Measurements from ENCODE around the gene FBXO44. TPM values are rescaled to one million over a fixed set of nuclear protein-coding genes. Genes with fewer than 3 reads are reported as not detected.

The FBXO44 gene
- polyA plus RNA-seq, 2 of the 4 experiments (the other 2 are of a cell fraction): 10.4 to 26.9 TPM

DNA sequence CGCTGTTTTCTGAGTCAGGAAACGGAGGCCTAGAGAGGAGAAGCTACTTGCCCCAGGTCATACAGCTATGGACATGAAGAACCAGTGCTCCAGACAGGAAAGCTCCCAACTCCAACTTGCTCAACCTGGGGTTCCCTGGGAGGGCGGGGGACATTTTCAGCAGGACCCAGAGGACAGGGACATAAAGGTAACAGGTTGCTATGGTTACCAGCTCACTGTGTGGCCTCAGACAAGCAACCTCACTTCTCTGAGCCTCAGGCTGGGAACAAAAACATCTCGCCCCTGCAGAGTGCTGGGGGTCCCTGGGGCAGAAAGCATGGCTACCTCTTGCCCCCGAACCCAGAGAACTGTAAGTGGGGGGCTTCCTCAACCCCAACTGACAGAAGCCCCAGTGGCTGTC lies 16.6 kb upstream of the FBXO44 start:
- TF ChIP-seq RFX5 (IDR thresholded peaks at IDR 0.05): no peak
- TF ChIP-seq, protein P1, sequence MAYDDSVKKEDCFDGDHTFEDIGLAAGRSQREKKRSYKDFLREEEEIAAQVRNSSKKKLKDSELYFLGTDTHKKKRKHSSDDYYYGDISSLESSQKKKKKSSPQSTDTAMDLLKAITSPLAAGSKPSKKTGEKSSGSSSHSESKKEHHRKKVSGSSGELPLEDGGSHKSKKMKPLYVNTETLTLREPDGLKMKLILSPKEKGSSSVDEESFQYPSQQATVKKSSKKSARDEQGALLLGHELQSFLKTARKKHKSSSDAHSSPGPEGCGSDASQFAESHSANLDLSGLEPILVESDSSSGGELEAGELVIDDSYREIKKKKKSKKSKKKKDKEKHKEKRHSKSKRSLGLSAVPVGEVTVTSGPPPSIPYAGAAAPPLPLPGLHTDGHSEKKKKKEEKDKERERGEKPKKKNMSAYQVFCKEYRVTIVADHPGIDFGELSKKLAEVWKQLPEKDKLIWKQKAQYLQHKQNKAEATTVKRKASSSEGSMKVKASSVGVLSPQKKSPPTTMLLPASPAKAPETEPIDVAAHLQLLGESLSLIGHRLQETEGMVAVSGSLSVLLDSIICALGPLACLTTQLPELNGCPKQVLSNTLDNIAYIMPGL (CRISPR knock-in tag; IDR thresholded peaks at IDR 0.05; ENCODE audit: borderline replicate concordance): no peak
- no peak for TF ChIP-seq EHMT2 (IDR thresholded peaks at IDR 0.05; ENCODE audit: low read depth)
- no peak for TF ChIP-seq CHD4 (IDR thresholded peaks at IDR 0.05; ENCODE audit: borderline replicate concordance)
- TF ChIP-seq SMC3 (IDR thresholded peaks at IDR 0.05): no peak
- no peak for TF ChIP-seq HDAC2 (IDR thresholded peaks at IDR 0.05)
- TF ChIP-seq CBX8 (IDR thresholded peaks at IDR 0.05): no peak
- no peak for TF ChIP-seq ZSCAN20 (CRISPR knock-in tag; IDR thresholded peaks at IDR 0.05)
- no peak for TF ChIP-seq KDM5A (IDR thresholded peaks at IDR 0.05)
- no peak for TF ChIP-seq HEYL (CRISPR knock-in tag; IDR thresholded peaks at IDR 0.05)
- no peak for TF ChIP-seq PHF8 (IDR thresholded peaks at IDR 0.05; ENCODE audit: borderline replicate concordance, low read depth)
- TF ChIP-seq FOXS1 (CRISPR knock-in tag; IDR thresholded peaks at IDR 0.05): no peak
- H3K27ac ChIP-seq: no peak overlapping the region
- POLR2A ChIA-PET: no interaction called here
- no peaks in the 10 kb centered on the region for H3K4me1 ChIP-seq
- H3K4me3 ChIP-seq: no peak overlapping the region
- CTCF ChIA-PET: interaction anchor here (0.8 to 4.2 kb wide), 5 partner anchors 82 to 600 kb away, joined by 3 to 22 read pairs (median 6); partner anchors contain the start of gene DISP3
- no peak for DNase-seq (ENCODE audit: low read depth in 1 of 2, low spot score in 1 of 2)
- 11% methylated on average over 5 of the region's 5 CpGs for WGBS (ENCODE audit: missing lambda C conversion rate)
- no peak for FAIRE-seq
- ATAC-seq: no peak
- no peak overlapping the region for H3K4me2 ChIP-seq
- H3K9me3 ChIP-seq: no peaks in the 10 kb centered on the region

DNA sequence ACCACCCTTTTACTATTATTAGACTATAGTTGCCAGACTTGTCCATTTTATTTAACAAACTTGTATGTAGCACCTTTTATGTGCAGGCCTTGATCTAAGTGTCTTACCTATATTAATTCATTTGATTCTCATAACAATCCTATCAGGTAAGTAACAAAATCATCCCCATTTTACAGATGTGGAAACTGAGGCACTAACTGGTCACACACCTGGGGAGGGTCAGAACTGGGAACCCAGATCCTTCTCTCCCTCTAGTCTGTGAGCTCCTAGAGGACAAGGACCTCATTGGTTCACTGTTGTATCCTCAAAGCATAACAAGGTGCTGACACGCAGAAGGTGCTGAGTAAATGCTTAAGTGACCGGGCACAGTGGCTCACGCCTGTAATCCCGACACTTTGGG lies 15.3 kb upstream of the FBXO44 start:
- Histone ChIP-seq H3K4me2 (no peak overlapping the region), H3K4me3 (no peak overlapping the region), H3K27ac (no peak overlapping the region), H3K4me1 (no peaks in the 10 kb centered on the region), H3K9me3 (no peaks in the 10 kb centered on the region)
- no peak for TF ChIP-seq RCOR1 (IDR thresholded peaks at IDR 0.05; ENCODE audit: low read depth, low read length)
- no peak for TF ChIP-seq MAZ (IDR thresholded peaks at IDR 0.05; ENCODE audit: borderline replicate concordance, low read depth, low read length)
- no peak for TF ChIP-seq MYC (IDR thresholded peaks at IDR 0.05; ENCODE audit: borderline replicate concordance, low read length)
- TF ChIP-seq POLR2AphosphoS2 (conservative IDR thresholded peaks at IDR 0.05; ENCODE audit: low read length): no peak
- TF ChIP-seq, protein P2, sequence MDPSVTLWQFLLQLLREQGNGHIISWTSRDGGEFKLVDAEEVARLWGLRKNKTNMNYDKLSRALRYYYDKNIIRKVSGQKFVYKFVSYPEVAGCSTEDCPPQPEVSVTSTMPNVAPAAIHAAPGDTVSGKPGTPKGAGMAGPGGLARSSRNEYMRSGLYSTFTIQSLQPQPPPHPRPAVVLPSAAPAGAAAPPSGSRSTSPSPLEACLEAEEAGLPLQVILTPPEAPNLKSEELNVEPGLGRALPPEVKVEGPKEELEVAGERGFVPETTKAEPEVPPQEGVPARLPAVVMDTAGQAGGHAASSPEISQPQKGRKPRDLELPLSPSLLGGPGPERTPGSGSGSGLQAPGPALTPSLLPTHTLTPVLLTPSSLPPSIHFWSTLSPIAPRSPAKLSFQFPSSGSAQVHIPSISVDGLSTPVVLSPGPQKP (IDR thresholded peaks at IDR 0.05; ENCODE audit: low read depth, low read length): no peak
- TF ChIP-seq JUNB (IDR thresholded peaks at IDR 0.05): no peak
- TF ChIP-seq RNF2 (IDR thresholded peaks at IDR 0.05; ENCODE audit: borderline replicate concordance, low read depth): no peak
- TF ChIP-seq EHMT2 (IDR thresholded peaks at IDR 0.05; ENCODE audit: low read depth): no peak
- TF ChIP-seq GATA3 (IDR thresholded peaks at IDR 0.05; ENCODE audit: borderline replicate concordance): no peak
- no peak for TF ChIP-seq TFCP2L1 (CRISPR knock-in tag; IDR thresholded peaks at IDR 0.05)
- TF ChIP-seq CEBPB (IDR thresholded peaks at IDR 0.05): no peak
- FAIRE-seq (no peak), ATAC-seq (no peak), DNase-seq (ENCODE audit: low read depth in 1 of 2, low spot score in 1 of 2) (no peak)
- CTCF ChIA-PET: interaction anchor here (4.2 kb wide), 1 partner anchor 602 kb away, joined by 22 read pairs; no protein-coding TSS in a partner anchor
- POLR2A ChIA-PET: no interaction called here
- WGBS (ENCODE audit: missing lambda C conversion rate): 36% methylated on average over 4 of the region's 4 CpGs

DNA sequence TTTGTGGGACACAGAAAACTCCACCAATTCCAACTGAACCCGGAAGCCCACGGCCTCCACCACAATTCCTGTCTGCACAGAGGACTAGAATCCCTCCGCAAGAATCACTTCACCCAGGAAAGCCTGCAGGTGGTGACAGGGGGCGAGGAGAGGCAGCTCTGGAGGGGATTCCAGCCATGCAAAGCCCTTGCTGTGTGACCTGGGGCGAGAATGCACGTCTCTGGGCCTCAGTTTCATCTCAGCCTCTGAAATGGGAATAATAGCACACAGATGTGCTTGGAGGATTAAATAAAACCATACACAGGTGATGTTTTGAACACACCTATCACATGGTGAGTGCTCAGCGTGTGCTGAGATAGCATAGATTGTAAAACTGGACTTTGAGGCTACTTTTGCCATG lies 14.6 kb upstream of the FBXO44 start:
- CTCF ChIA-PET: interaction anchor here (11.1 kb wide), 1 partner anchor 603 kb away, joined by 124 read pairs; no protein-coding TSS in a partner anchor

More for the DNA sequence above, 14.6 kb upstream of the FBXO44 start:
- TF ChIP-seq BHLHE40 (IDR thresholded peaks at IDR 0.05; ENCODE audit: low read depth, low read length): no peak
- TF ChIP-seq POLR2A (IDR thresholded peaks at IDR 0.05; ENCODE audit: low read length): no peak
- no peak for TF ChIP-seq HOXA7 (CRISPR knock-in tag; IDR thresholded peaks at IDR 0.05)
- no peak for TF ChIP-seq MYC (IDR thresholded peaks at IDR 0.05; ENCODE audit: borderline replicate concordance, low read length)
- no peak for TF ChIP-seq CEBPB (IDR thresholded peaks at IDR 0.05)
- TF ChIP-seq HDAC2 (IDR thresholded peaks at IDR 0.05): no peak
- no peak for TF ChIP-seq RNF2 (IDR thresholded peaks at IDR 0.05; ENCODE audit: borderline replicate concordance, low read depth)
- TF ChIP-seq, protein P3, sequence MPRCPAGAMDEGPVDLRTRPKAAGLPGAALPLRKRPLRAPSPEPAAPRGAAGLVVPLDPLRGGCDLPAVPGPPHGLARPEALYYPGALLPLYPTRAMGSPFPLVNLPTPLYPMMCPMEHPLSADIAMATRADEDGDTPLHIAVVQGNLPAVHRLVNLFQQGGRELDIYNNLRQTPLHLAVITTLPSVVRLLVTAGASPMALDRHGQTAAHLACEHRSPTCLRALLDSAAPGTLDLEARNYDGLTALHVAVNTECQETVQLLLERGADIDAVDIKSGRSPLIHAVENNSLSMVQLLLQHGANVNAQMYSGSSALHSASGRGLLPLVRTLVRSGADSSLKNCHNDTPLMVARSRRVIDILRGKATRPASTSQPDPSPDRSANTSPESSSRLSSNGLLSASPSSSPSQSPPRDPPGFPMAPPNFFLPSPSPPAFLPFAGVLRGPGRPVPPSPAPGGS (IDR thresholded peaks at IDR 0.05): no peak
- no peak for TF ChIP-seq ZSCAN20 (CRISPR knock-in tag; IDR thresholded peaks at IDR 0.05)
- TF ChIP-seq, protein P4, sequence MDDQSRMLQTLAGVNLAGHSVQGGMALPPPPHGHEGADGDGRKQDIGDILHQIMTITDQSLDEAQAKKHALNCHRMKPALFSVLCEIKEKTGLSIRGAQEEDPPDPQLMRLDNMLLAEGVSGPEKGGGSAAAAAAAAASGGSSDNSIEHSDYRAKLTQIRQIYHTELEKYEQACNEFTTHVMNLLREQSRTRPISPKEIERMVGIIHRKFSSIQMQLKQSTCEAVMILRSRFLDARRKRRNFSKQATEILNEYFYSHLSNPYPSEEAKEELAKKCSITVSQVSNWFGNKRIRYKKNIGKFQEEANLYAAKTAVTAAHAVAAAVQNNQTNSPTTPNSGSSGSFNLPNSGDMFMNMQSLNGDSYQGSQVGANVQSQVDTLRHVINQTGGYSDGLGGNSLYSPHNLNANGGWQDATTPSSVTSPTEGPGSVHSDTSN (IDR thresholded peaks at IDR 0.05): no peak
- TF ChIP-seq HOXB5 (CRISPR knock-in tag; IDR thresholded peaks at IDR 0.05): no peak
- no peak for TF ChIP-seq SMC3 (IDR thresholded peaks at IDR 0.05)
- TF ChIP-seq, protein P5, sequence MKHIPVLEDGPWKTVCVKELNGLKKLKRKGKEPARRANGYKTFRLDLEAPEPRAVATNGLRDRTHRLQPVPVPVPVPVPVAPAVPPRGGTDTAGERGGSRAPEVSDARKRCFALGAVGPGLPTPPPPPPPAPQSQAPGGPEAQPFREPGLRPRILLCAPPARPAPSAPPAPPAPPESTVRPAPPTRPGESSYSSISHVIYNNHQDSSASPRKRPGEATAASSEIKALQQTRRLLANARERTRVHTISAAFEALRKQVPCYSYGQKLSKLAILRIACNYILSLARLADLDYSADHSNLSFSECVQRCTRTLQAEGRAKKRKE (CRISPR knock-in tag; IDR thresholded peaks at IDR 0.05; ENCODE audit: low read depth): no peak
- TF ChIP-seq FOSB (CRISPR knock-in tag; IDR thresholded peaks at IDR 0.05): no peak
- ATAC-seq: no peak
- DNase-seq (ENCODE audit: low read depth in 1 of 2, low spot score in 1 of 2): no peak
- Histone ChIP-seq H3K4me1 (no peaks in the 10 kb centered on the region), H3K4me2 (no peak overlapping the region), H3K4me3 (no peak overlapping the region), H3K27ac (no peak overlapping the region), H3K9me3 (no peaks in the 10 kb centered on the region)
- 21% methylated on average over 7 of the region's 7 CpGs for WGBS (ENCODE audit: missing lambda C conversion rate)
- POLR2A ChIA-PET: no interaction called here
- FAIRE-seq: no peak
